ENCODE measurements around the gene PCGF3. TPM values are rescaled to one million over a fixed set of nuclear protein-coding genes. Genes with fewer than 3 reads are reported as not detected.

The PCGF3 gene
- total RNA-seq, 2 donors from 2014 or later = 59.0 to 135 TPM

DNA sequence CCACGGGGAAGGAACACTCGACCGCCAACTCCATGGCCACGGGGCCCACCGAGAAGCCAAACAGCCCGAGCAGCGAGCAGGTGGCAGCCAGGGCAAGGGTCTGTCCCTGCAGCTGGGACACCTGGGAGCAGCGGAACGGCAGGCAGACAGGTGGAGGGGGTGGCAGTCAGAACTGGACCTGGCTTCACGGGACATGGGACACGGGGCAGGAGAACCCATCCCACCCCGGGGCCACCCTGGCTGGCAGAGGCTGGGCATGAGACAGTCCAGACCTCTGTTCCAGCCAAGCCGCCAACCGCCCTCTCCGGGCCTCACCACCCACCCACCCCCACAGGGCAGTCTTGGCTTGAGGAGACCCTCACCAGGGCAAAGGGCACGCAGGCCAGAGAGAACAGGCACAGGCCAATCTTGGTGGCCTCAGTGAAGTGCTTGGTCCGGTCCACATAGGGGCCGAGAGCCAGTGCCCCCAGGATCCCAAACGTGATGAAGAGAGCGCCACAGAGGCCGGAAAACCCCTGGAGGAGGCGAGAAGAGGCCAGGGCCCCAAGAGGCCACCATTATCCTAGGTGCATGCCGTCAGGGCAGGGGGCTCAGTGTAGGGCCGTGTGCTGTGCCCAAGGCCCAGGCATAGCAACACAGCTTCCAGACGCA lies 22.3 kb upstream of the PCGF3 start:
- no peaks in the 10 kb centered on the region for H3K9me3 ChIP-seq
- no peaks in the 10 kb centered on the region for H3K27me3 ChIP-seq (replicated peaks; ENCODE audit: insufficient read depth)
- H3K4me1 ChIP-seq (replicated peaks) = peaks cover 3% of the 10 kb centered on the region
- H3K36me3 ChIP-seq = no peaks in the 10 kb centered on the region
- 73% methylated on average over 22 of the region's 25 CpGs for WGBS
- no peak overlapping the region for H3K27ac ChIP-seq
- no peak overlapping the region for H3K4me3 ChIP-seq
- intact Hi-C loops (cut with DNase I) = no loop called here
- DNase-seq (ENCODE audit: low spot score) = no peak
- TF ChIP-seq POLR2AphosphoS5 (IDR thresholded peaks at IDR 0.05) (no peak), POLR2A (IDR thresholded peaks at IDR 0.05) (no peak)
- TF ChIP-seq, protein P1, sequence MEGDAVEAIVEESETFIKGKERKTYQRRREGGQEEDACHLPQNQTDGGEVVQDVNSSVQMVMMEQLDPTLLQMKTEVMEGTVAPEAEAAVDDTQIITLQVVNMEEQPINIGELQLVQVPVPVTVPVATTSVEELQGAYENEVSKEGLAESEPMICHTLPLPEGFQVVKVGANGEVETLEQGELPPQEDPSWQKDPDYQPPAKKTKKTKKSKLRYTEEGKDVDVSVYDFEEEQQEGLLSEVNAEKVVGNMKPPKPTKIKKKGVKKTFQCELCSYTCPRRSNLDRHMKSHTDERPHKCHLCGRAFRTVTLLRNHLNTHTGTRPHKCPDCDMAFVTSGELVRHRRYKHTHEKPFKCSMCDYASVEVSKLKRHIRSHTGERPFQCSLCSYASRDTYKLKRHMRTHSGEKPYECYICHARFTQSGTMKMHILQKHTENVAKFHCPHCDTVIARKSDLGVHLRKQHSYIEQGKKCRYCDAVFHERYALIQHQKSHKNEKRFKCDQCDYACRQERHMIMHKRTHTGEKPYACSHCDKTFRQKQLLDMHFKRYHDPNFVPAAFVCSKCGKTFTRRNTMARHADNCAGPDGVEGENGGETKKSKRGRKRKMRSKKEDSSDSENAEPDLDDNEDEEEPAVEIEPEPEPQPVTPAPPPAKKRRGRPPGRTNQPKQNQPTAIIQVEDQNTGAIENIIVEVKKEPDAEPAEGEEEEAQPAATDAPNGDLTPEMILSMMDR (IDR thresholded peaks at IDR 0.05) = no peak

DNA sequence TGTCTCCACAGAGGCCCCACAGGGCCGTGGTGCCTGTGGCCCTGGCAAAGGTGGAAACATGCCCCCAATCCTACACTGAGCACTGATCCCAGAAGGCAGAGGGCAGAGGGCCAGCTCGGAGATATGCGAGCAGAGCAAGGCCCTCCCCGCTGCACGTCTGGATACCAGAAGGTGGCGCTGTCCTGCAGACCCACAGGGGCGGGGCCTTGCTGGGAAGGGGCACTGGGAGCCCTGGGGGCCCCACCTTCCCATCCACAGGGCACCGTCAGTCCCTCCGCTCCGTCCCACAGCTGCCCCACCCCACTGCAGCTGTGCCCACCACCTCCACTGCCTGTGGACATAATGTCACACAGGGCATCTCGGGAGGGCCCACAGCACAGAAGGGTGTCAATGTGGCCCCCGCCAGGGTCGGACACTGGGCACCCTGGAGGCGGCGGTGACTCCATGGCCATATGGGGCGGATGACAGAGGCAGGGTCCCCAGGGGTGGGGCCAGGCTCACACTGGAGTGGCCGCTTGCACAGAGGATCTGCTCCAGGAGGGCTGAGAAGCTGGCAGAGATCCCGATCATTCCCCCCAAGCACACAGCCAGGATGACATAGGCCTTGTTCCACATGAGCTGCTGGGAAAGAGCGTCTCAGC lies 21.5 kb upstream of the PCGF3 start:
- DNase-seq (ENCODE audit: low spot score) = peak; percentile 62
- WGBS = 46% methylated on average over 17 of the region's 19 CpGs
- H3K4me1 ChIP-seq (replicated peaks) = peaks cover 3% of the 10 kb centered on the region

DNA sequence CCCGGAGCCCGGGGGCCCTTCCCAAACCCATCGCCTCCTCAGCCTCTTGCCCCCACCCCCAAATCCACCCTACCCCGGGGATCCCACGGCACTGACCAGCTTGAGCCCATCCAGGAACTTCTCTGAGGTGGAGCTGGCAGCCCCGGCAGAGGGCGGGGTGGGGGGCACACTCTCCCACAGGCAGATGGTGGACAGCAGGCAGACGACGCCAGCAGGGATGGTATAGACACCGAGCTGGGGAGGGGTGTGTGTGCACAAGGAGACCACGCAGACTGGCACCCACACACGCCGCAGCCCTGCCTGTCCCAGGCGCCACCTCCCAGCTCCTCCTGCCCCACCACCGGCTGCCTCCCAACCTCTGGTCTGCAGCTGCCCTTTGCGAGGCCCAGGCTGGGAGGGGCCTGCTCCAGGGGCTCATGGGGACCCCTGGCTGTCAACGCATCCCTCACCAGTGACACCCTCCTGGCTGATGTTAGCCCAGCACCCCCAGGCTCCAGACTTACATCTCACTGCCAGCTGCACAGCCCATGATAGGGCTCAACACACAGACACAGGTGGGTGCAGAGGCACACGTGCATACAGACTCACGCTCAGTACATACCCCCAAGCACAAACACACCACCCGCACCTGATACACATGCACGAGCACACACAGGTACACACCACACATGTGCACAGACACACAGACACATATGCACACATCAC lies 20.9 kb upstream of the PCGF3 start:
- Histone ChIP-seq H3K4me1 (replicated peaks) (peaks cover 3% of the 10 kb centered on the region), H3K9me3 (no peaks in the 10 kb centered on the region), H3K4me3 (no peak overlapping the region), H3K27me3 (replicated peaks; ENCODE audit: insufficient read depth) (no peaks in the 10 kb centered on the region), H3K27ac (no peak overlapping the region), H3K36me3 (no peaks in the 10 kb centered on the region)
- intact Hi-C loops (cut with DNase I) = no loop called here
- no peak for DNase-seq (ENCODE audit: low spot score)
- 65% methylated on average over 21 of the region's 21 CpGs for WGBS
- TF ChIP-seq POLR2AphosphoS5 (IDR thresholded peaks at IDR 0.05) = no peak
- TF ChIP-seq POLR2A (IDR thresholded peaks at IDR 0.05) = no peak
- TF ChIP-seq, protein P1 (IDR thresholded peaks at IDR 0.05) = no peak

More for the DNA sequence above, 21.5 kb upstream of the PCGF3 start:
- Histone ChIP-seq H3K27me3 (replicated peaks; ENCODE audit: insufficient read depth) (no peaks in the 10 kb centered on the region), H3K27ac (no peak overlapping the region), H3K36me3 (no peaks in the 10 kb centered on the region), H3K4me3 (no peak overlapping the region), H3K9me3 (no peaks in the 10 kb centered on the region)
- intact Hi-C loops (cut with DNase I) = no loop called here
- TF ChIP-seq POLR2AphosphoS5 (IDR thresholded peaks at IDR 0.05) (peak; percentile 37), POLR2A (IDR thresholded peaks at IDR 0.05) (no peak)
- TF ChIP-seq, protein P1 (IDR thresholded peaks at IDR 0.05) = peak in 3 of 4 experiments; percentile 61 to 66 (median 62)

DNA sequence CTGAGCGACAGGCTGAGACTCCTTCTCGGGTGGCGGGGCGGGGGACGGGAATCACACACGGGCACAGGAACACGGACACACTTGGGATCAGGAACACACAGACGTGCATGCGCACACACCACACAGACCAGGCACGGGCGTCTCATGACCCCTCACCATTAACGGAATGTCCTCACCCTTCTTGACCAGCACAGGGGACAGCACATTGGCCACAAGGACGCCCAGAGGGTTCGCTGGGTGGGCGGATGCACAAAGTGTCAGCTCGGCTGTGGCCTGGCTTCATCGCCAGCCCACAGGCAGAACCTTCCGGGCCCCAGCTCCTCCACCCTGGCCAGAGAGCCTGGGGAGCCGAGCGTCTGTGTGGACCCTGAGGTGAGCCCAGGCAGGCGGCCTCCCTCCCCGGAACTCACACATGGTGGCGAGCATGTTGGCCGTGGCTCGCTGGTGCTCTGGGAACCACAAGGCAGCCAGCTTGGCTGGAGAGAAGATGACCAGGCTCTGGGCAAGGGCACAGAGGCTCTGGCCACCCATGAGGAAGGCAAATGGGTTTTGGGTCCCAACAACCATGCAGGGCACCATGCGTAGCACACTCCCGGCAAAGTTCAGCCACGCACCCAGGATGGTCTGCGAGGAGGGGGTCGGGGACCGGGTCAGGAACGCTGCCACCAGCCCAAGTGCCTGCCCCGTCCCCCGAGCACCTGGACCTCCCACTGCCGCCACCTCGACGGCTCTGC lies 19.8 kb upstream of the PCGF3 start:
- WGBS = 89% methylated on average over 37 of the region's 37 CpGs
- Histone ChIP-seq H3K27me3 (replicated peaks; ENCODE audit: insufficient read depth) (no peaks in the 10 kb centered on the region), H3K4me1 (replicated peaks) (peaks cover 3% of the 10 kb centered on the region), H3K9me3 (no peaks in the 10 kb centered on the region), H3K36me3 (no peaks in the 10 kb centered on the region), H3K27ac (no peak overlapping the region), H3K4me3 (no peak overlapping the region)
- intact Hi-C loops (cut with DNase I) = no loop called here
- DNase-seq (ENCODE audit: low spot score) = no peak
- TF ChIP-seq, protein P1 (IDR thresholded peaks at IDR 0.05) = no peak
- no peak for TF ChIP-seq POLR2A (IDR thresholded peaks at IDR 0.05)
- TF ChIP-seq POLR2AphosphoS5 (IDR thresholded peaks at IDR 0.05) = no peak

All from prostate gland (tissue), 2 donors.